PC-3 (cell line): ENCODE data around the gene COPS2. TPM values are rescaled to one million over a fixed set of nuclear protein-coding genes. Genes with fewer than 3 reads are reported as not detected.

ENCODE experiments used
- ATAC-seq: fragments of 200-7000 bp; cut with Tn5 transposase; 2 replicates; pipeline ENCODE4 v1.9.1; 2020; ENCODE audit warnings: mild to moderate bottlenecking, moderate library complexity
- BruUV-seq: library from RNA; stranded (reverse); fragments of 400-500 nt; replicated peaks from 2 replicates; lab custom pipeline; 2021; lab: Mats Ljungman, UMichigan
- CTCF ChIA-PET: fragments of 300-600 bp; sonication (Branson Sonifier 250); formaldehyde crosslinking; loops from one replicate; lab custom pipeline; 2022; ENCODE audit warnings: antibody characterized with exemption; lab: Charles Lee
- POLR2A ChIA-PET: fragments of 300-600 bp; sonication (Branson Sonifier 250); formaldehyde crosslinking; loops from one replicate; lab custom pipeline; 2022; ENCODE audit warnings: antibody characterized with exemption; ENCODE audit not compliant: unreplicated experiment; lab: Charles Lee
- DNase-seq: peaks from one replicate; pipeline ENCODE4 v3.0.0-alpha.2; 2015
- H2AFZ ChIP-seq: fragments of 300-600 bp; sonication (generic); 2 replicates; pipeline ENCODE4 v1.6.0; 2016; ENCODE audit warnings: antibody characterized with exemption, low read length
- H3F3A ChIP-seq: fragments of 300-600 bp; sonication (generic); one replicate; pipeline ENCODE4 v1.6.0; 2017; ENCODE audit warnings: antibody characterized with exemption, low read length, control low read depth, mild to moderate bottlenecking; ENCODE audit not compliant: unreplicated experiment
- H3K27ac ChIP-seq: fragments of 300-600 bp; sonication (generic); 2 replicates; pipeline ENCODE4 v1.5.1; 2016; ENCODE audit warnings: mild to moderate bottlenecking, low read length
- H3K27me3 ChIP-seq: fragments of 300-600 bp; sonication (generic); 2 replicates; pipeline ENCODE4 v1.6.1; 2016; ENCODE audit warnings: low read length, mixed read lengths
- H3K36me3 ChIP-seq: fragments of 300-600 bp; sonication (generic); 2 replicates; pipeline ENCODE4 v1.6.1; 2016; ENCODE audit warnings: low read depth, mixed run types, low read length, mixed read lengths
- H3K4me1 ChIP-seq: fragments of 300-600 bp; sonication (generic); 2 replicates; pipeline ENCODE4 v1.5.1; 2016; ENCODE audit warnings: low read length; ENCODE audit not compliant: insufficient read depth
- H3K4me2 ChIP-seq: fragments of 300-600 bp; sonication (generic); 2 replicates; pipeline ENCODE4 v1.6.0; 2016; ENCODE audit warnings: low read length
- H3K4me3 ChIP-seq: fragments of 300-600 bp; sonication (generic); 2 replicates; pipeline ENCODE4 v1.5.1; 2016; ENCODE audit warnings: mild to moderate bottlenecking, low read length, mixed read lengths
- H3K79me2 ChIP-seq: fragments of 300-600 bp; sonication (generic); 2 replicates; pipeline ENCODE4 v1.6.1; 2017; ENCODE audit warnings: low read length, mixed read lengths
- H3K9ac ChIP-seq: fragments of 300-600 bp; sonication (generic); 2 replicates; pipeline ENCODE4 v1.6.0; 2016; ENCODE audit warnings: mild to moderate bottlenecking, low read length
- H3K9me2 ChIP-seq: fragments of 300-600 bp; sonication (generic); replicated peaks from 2 replicates; pipeline ENCODE4 v1.6.1; 2016; ENCODE audit warnings: mixed run types, low read length, mixed read lengths
- H3K9me3 ChIP-seq: fragments of 300-600 bp; sonication (generic); 2 replicates; pipeline ENCODE4 v1.6.1; 2016; ENCODE audit warnings: low read length, mixed read lengths
- H4K20me1 ChIP-seq: fragments of 300-600 bp; sonication (generic); 2 replicates; pipeline ENCODE4 v1.6.1; 2016; ENCODE audit warnings: low read length, mixed read lengths
- EZH2 ChIP-seq: fragments of 300-600 bp; sonication (generic); IDR thresholded peaks from one replicate; pipeline ENCODE4 v1.6.1; 2017; ENCODE audit warnings: antibody characterized with exemption, mild to moderate bottlenecking, low read length; ENCODE audit not compliant: unreplicated experiment
- EZH2phosphoT487 ChIP-seq: fragments of 300-600 bp; sonication (generic); IDR thresholded peaks from 2 replicates; pipeline ENCODE4 v1.6.1; 2018; ENCODE audit warnings: mild to moderate bottlenecking, antibody characterized with exemption, low read length, borderline replicate concordance
- intact Hi-C: fragments of 100-400 bp; cut with micrococcal nuclease; formaldehyde crosslinking; loops from 2 replicates; pipeline ENCODE4 v1.9.0; 2023
- total RNA-seq: library from RNA; depleted of rRNA; stranded (reverse); fragments of >200 nt; gene quantifications from 2 replicates; pipeline ENCODE4 v1.2.3, GENCODE V29; 2014
- TF ChIP-seq, protein P1 (sequence below): fragments of 300-600 bp; sonication (generic); conservative IDR thresholded peaks from 2 replicates; pipeline ENCODE4 v1.5.1; 2017; ENCODE audit warnings: antibody characterized with exemption, low read depth, mild to moderate bottlenecking, low read length

COPS2 gene
- total RNA-seq, 1 experiment from 2014 or later, result 30.4 TPM

GRCh38 chr15:49110158-49110944, 45.0 kb downstream of the COPS2 start:
- Histone ChIP-seq H3K27me3 (no peaks in the 10 kb centered on the region), H3K27ac (no peak overlapping the region), H3K9me2 (no peaks in the 10 kb centered on the region), H3K4me3 (no peak overlapping the region), H4K20me1 (no peaks in the 10 kb centered on the region), H3K9me3 (no peaks in the 10 kb centered on the region), H3K79me2 (no peaks in the 10 kb centered on the region), H3K9ac (no peak overlapping the region), H2AFZ (no peak overlapping the region), H3K4me1 (no peaks in the 10 kb centered on the region), H3K4me2 (no peak overlapping the region), H3K36me3 (peaks cover 25% of the 10 kb centered on the region), H3F3A (no peaks in the 10 kb centered on the region)
- intact Hi-C loops, result no loop called here
- DNase-seq (no peak), ATAC-seq (no peak)
- no peak for TF ChIP-seq EZH2
- TF ChIP-seq EZH2phosphoT487, result no peak
- TF ChIP-seq, protein P1, sequence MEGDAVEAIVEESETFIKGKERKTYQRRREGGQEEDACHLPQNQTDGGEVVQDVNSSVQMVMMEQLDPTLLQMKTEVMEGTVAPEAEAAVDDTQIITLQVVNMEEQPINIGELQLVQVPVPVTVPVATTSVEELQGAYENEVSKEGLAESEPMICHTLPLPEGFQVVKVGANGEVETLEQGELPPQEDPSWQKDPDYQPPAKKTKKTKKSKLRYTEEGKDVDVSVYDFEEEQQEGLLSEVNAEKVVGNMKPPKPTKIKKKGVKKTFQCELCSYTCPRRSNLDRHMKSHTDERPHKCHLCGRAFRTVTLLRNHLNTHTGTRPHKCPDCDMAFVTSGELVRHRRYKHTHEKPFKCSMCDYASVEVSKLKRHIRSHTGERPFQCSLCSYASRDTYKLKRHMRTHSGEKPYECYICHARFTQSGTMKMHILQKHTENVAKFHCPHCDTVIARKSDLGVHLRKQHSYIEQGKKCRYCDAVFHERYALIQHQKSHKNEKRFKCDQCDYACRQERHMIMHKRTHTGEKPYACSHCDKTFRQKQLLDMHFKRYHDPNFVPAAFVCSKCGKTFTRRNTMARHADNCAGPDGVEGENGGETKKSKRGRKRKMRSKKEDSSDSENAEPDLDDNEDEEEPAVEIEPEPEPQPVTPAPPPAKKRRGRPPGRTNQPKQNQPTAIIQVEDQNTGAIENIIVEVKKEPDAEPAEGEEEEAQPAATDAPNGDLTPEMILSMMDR, result no peak
- no TSS peak for BruUV-seq
- ChIA-PET POLR2A (no interaction called here), CTCF (no interaction called here)

GRCh38 chr15:49103002-49103401, 52.4 kb downstream of the COPS2 start:
- Histone ChIP-seq H3K4me3 (no peak overlapping the region), H3F3A (no peaks in the 10 kb centered on the region), H3K79me2 (no peaks in the 10 kb centered on the region), H3K9me3 (no peaks in the 10 kb centered on the region), H3K27me3 (no peaks in the 10 kb centered on the region), H2AFZ (no peak overlapping the region), H3K9ac (no peak overlapping the region), H3K27ac (no peak overlapping the region), H4K20me1 (no peaks in the 10 kb centered on the region), H3K9me2 (no peaks in the 10 kb centered on the region), H3K4me2 (no peak overlapping the region), H3K4me1 (no peaks in the 10 kb centered on the region), H3K36me3 (peaks cover 14% of the 10 kb centered on the region)
- no TSS peak for BruUV-seq
- intact Hi-C loops, result no loop called here
- ATAC-seq (no peak), DNase-seq (no peak)
- CTCF ChIA-PET, result no interaction called here
- POLR2A ChIA-PET, result no interaction called here
- no peak for TF ChIP-seq EZH2phosphoT487
- no peak for TF ChIP-seq EZH2
- TF ChIP-seq, protein P1, result no peak

DNA sequence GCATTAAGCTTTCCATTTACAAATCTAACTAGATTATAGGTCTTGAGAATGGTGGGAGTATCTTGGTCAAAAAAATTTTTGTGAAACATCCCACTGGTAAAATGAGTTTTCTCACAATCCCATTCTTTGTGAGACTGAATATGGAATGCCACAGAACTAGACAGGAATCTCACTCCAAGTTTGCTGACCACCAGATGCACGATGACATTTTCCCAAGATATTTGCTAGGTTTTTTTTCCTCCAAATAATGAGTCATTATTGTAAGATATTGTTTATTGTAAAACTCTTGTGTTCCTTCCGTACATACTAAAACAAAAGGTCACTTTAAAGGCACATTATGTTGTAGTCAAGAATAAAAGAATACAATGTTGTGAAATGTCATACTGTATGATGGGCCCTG, 53.9 kb downstream of the COPS2 start:
- Histone ChIP-seq H3K4me1 (no peaks in the 10 kb centered on the region), H3F3A (no peaks in the 10 kb centered on the region), H3K27me3 (no peaks in the 10 kb centered on the region), H3K79me2 (no peaks in the 10 kb centered on the region), H3K4me3 (no peak overlapping the region), H3K9ac (no peak overlapping the region), H3K9me3 (no peaks in the 10 kb centered on the region), H3K9me2 (no peaks in the 10 kb centered on the region), H4K20me1 (no peaks in the 10 kb centered on the region), H2AFZ (no peak overlapping the region), H3K27ac (no peak overlapping the region), H3K36me3 (peaks cover 14% of the 10 kb centered on the region), H3K4me2 (no peak overlapping the region)
- no peak for ATAC-seq
- CTCF ChIA-PET, result no interaction called here
- TF ChIP-seq EZH2 (no peak), EZH2phosphoT487 (no peak)
- TF ChIP-seq, protein P1, result no peak
- DNase-seq, result no peak
- no TSS peak for BruUV-seq
- intact Hi-C loops, result no loop called here
- POLR2A ChIA-PET, result no interaction called here
